ENCODE data around the gene CD300LD. TPM values are rescaled to one million over a fixed set of nuclear protein-coding genes. Genes with fewer than 3 reads are reported as not detected.

CD300LD gene
- total RNA-seq, 4 donors from 2014 or later = not detected

DNA sequence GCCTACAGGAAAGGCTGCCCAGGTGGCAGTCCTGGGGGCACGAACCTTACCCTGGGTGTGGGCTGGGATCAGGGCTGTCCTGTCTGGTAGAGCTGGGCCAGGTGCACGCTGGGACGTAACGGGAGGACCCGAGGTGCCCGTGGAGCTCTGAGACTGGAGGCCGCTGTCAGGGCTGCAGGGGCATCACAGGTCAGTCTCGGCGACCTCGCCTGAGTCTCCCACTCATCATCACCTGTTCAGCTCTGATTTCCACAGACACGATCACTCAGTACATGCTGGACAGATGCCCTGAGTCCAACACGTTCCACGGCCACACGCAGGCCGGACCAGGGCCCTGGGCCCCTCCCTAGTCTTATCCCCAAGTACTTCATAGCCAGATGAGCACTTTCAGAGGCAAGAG, 41.5 kb downstream of the CD300LD start:
- H3K4me1 ChIP-seq = no peaks in the 10 kb centered on the region
- H3K4me3 ChIP-seq = no peak overlapping the region
- H3K9me3 ChIP-seq = no peaks in the 10 kb centered on the region
- no peak overlapping the region for H3K27ac ChIP-seq
- TF ChIP-seq, protein P1, sequence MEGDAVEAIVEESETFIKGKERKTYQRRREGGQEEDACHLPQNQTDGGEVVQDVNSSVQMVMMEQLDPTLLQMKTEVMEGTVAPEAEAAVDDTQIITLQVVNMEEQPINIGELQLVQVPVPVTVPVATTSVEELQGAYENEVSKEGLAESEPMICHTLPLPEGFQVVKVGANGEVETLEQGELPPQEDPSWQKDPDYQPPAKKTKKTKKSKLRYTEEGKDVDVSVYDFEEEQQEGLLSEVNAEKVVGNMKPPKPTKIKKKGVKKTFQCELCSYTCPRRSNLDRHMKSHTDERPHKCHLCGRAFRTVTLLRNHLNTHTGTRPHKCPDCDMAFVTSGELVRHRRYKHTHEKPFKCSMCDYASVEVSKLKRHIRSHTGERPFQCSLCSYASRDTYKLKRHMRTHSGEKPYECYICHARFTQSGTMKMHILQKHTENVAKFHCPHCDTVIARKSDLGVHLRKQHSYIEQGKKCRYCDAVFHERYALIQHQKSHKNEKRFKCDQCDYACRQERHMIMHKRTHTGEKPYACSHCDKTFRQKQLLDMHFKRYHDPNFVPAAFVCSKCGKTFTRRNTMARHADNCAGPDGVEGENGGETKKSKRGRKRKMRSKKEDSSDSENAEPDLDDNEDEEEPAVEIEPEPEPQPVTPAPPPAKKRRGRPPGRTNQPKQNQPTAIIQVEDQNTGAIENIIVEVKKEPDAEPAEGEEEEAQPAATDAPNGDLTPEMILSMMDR (IDR thresholded peaks at IDR 0.05) = no peak
- intact Hi-C loops (cut with DNase I) = no loop called here
- no peak for DNase-seq
- no peaks in the 10 kb centered on the region for H3K36me3 ChIP-seq
- 72 to 86% methylated on average over 7 to 15 of the region's 15 CpGs for WGBS, 2 donors
- H3K27me3 ChIP-seq = peaks cover 0 to 34% (median 0%) of the 10 kb centered on the region in 4 donors

DNA sequence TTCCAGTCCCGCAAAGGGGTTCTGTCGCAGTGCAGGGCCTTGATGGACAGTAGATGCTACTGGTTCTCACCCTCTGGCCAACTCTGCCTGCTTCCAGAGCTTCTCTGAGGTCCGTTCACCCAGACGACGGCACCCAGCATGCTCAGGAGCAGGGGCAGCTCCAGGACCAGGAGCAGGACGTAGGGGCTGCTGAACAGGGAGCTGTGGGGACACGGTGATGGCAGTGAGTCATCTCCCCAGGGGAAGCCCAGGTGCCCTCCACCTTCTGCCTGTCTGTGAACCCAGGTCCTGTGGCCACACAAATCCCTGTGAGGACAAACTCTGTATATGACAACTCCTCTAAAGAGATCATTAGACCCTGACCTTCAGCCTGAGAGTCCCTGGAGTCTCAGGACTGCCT, 42.7 kb downstream of the CD300LD start:
- Histone ChIP-seq H3K27me3 (peaks cover 0 to 34% (median 0%) of the 10 kb centered on the region in 4 donors), H3K4me1 (no peaks in the 10 kb centered on the region), H3K27ac (no peak overlapping the region), H3K4me3 (no peak overlapping the region), H3K36me3 (no peaks in the 10 kb centered on the region), H3K9me3 (no peaks in the 10 kb centered on the region)
- no peak for DNase-seq
- TF ChIP-seq POLR2A (IDR thresholded peaks at IDR 0.05) = no peak
- TF ChIP-seq, protein P1 (IDR thresholded peaks at IDR 0.05) = no peak
- intact Hi-C loops (cut with DNase I) = no loop called here
- 63% methylated on average over 2 to 3 of the region's 7 CpGs for WGBS, 2 donors

DNA sequence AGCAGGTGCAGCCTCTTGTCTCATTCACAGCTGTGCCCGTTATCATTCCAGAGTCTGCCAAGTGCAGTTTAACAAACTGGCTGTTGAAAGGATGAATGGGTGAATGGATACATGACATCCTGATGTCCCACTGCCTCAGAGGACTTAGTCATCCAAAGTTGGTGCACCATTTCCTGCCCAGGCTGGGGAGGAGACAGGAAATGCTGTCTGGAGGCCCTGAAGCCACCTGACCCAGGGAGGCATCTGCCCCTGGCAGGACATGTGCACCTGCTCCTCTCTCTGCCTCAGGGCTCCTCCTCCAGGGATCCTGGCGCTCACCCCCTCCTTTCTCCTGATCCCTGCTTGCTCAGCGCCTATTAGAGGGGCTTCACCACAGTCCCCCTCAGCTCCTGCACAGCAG, 44.3 kb downstream of the CD300LD start:
- Histone ChIP-seq H3K27ac (no peak overlapping the region), H3K9me3 (no peaks in the 10 kb centered on the region), H3K4me3 (no peak overlapping the region), H3K27me3 (peaks cover 0 to 36% (median 0%) of the 10 kb centered on the region in 4 donors), H3K4me1 (no peaks in the 10 kb centered on the region), H3K36me3 (no peaks in the 10 kb centered on the region)
- 75 to 76% methylated on average over 2 to 3 of the region's 3 CpGs for WGBS, 2 donors
- intact Hi-C loops (cut with DNase I) = no loop called here
- DNase-seq = no peak
- TF ChIP-seq, protein P1 (IDR thresholded peaks at IDR 0.05) = no peak
- TF ChIP-seq POLR2A (IDR thresholded peaks at IDR 0.05) = no peak

DNA sequence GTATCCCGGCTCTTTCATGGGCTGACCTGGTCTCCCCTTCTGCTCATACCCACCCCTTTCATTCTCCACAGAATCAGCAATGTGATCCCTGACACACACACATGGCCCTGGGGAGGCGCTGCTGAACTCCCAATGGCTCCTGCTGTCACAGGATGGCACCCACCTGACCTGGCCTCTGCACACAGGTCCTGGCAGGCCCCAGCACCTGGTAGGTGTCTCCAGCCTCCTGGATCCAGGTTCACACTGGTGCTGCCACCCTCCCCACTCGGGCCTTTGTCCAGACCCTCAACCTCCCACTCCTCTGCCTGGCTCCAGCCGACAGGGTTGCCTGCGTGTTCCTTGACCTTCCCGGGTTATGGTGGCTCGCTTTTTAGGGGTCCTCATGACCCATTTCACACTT, 44.8 kb downstream of the CD300LD start:
- no peak overlapping the region for H3K27ac ChIP-seq
- H3K36me3 ChIP-seq = no peaks in the 10 kb centered on the region
- WGBS, 2 donors = 78 to 81% methylated on average over 6 of the region's 7 CpGs
- no peak overlapping the region for H3K4me3 ChIP-seq
- H3K27me3 ChIP-seq = peaks cover 0 to 36% (median 0%) of the 10 kb centered on the region in 4 donors
- no peaks in the 10 kb centered on the region for H3K4me1 ChIP-seq
- DNase-seq = no peak
- TF ChIP-seq, protein P1 (IDR thresholded peaks at IDR 0.05) = no peak
- no peak for TF ChIP-seq POLR2A (IDR thresholded peaks at IDR 0.05)
- intact Hi-C loops (cut with DNase I) = no loop called here
- H3K9me3 ChIP-seq = no peaks in the 10 kb centered on the region

DNA sequence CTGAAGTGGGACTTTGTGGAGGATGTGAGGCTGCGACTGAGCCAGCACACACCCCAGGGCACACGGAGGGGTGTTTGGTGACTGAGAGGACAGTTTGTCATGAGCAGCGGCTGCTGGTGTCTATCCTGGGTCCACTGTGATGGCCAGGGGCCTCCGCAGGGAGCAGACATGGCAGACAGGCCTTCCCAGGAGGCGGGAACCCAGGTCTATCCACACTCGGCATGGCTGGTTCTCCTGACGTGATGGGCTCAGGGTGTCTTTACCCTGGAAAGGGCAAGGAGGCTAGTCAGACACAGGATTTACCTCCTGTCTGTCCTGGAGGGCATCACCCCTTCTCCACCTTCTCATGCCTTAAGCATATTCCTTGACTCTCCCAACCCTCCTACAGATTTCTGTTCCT, 45.5 kb downstream of the CD300LD start:
- Histone ChIP-seq H3K9me3 (no peaks in the 10 kb centered on the region), H3K27ac (no peak overlapping the region), H3K27me3 (peaks cover 0 to 29% (median 0%) of the 10 kb centered on the region in 4 donors), H3K4me3 (no peak overlapping the region), H3K4me1 (no peaks in the 10 kb centered on the region), H3K36me3 (no peaks in the 10 kb centered on the region)
- 82 to 96% methylated on average over 3 to 4 of the region's 7 CpGs for WGBS, 2 donors
- no peak for DNase-seq
- intact Hi-C loops (cut with DNase I) = no loop called here
- TF ChIP-seq POLR2A (IDR thresholded peaks at IDR 0.05) = no peak
- TF ChIP-seq, protein P1 (IDR thresholded peaks at IDR 0.05) = no peak
